HG03045 (cell line): ENCODE data around the gene CRELD2.

ENCODE experiments used
- ATAC-seq: cut with Tn5 transposase; IDR thresholded peaks from one replicate; pipeline ENCODE4 v1.9.1; 2021; ENCODE audit warnings: mild to moderate bottlenecking, moderate library complexity; ENCODE audit not compliant: unreplicated experiment

The CRELD2 gene

DNA sequence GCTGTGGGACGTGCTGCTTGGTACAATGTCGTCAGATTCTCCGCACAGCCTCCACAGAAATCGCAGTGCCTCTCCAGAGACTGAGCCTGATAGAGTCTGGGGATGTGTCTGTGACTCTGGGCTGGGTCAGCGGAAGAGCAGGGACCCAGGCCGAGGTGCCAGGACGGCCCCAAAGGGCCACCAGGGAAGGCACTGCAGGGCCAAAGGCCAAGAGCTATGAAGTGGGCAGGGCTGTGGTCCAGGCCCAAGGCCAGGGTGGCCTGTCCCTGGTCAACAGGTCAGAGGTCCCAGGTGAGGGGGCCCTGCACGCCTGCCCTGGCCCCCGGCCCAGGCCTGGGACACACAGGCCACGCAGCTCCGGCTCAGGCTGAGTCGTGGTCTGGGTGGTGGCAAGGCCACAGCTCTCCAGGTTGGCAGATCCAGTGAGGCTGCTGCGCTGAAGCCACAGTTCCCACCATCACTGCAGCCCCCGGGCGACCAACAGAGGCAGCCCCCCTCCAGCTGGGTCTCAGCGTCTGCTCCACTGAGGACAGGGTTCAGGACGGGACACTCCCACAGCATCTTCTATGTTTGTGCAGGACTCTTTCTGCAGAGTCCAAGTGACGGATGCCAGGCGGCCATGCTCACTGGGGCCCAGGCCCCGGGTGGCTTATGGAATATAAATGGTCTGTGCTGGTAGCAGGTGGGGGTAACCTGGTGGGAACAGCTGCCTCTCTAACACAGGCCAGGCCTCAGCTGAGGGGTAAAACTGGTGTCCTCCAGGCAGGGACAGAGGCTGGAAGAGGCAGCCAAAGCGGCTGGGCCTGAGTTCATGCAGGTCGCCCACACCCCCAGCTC lies 37.4 kb downstream of the CRELD2 start:
- no peak for ATAC-seq

DNA sequence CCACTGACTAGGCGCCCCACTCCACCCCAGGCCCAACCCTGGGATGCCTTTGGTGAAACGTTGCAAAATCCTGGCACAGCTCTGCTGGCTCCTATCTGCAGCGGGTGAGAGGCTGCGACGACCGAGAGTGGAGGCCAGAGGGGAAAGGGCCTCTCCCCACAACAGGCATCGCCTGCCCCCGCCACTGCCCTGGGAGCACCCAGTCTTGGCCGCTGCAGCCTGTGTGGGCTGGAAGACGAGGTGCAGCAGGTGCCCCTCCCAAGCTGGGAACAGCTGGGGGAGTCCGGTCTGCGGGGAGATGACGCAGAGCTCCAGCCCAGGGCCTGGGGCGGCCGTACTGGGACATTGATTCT lies 38.0 kb downstream of the CRELD2 start:
- no peak for ATAC-seq

DNA sequence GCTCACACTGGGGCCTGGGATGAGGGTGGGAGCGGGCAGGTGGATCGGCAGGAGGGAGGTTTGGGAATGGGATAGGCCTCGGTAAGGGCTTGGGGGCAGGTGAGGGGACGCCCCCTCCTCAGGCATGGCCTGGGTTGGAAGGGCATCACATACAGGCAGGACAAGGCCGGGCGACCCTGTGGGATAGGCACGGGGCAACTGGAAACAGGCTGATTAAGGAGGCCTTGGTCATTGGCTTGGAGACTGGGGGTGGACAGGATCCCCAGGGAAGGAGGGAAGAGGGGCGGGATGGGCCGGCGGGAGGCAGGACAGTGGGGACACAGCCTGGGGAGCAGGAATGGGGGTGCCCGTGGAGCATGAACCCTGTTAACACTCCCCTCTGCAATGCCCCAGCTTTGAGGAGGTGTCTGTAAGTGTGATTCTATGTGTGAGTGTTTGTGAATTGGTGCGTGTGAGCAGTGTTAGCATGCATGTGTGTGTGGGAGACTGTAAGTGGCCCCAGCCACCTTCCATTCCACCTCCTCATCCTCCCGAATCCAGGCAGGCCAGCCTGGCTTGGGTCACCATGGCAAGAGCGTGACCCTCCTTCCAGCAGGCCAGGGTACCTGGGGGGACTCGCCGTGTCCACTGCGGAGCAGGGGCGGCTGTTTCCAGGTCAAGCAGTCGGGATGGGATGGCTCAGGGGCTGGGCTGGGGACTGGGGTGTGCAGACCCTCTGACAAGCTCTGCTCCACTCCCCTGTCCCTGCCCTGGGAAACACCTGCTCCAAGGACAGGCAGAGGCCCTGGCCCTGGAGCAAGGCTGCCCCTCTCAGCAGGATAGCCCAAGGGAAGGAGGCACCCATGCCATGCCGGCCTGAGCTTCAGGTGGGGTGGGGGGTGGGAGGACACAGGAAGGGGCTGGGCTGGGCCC lies 38.7 kb downstream of the CRELD2 start:
- ATAC-seq = no peak

DNA sequence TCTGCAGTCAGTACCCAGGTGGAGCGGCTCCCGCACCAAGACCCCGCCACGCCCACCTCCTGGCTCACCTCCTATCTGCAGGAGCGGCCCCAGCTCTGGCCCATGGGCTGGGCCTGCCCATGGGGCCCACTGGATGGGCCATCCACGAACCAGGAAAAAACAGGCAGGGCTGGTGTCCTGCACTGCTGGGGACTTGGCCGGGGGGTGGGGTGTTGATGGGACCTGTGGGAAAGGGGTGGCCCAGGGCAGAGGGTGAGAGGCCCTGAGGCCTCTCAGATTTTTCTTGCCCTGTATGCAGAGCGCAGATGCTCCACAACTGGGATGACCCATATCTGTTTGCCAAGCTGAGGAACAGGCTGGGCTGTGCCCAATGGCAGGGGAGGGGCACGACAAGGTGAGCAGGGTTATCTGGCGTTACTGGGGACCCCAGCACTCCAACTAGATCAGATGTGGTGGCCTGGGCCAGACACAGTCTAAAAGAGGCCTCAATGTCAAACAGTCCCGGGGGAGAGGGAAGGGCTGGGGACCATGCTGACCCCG lies 39.5 kb downstream of the CRELD2 start:
- ATAC-seq = no peak

DNA sequence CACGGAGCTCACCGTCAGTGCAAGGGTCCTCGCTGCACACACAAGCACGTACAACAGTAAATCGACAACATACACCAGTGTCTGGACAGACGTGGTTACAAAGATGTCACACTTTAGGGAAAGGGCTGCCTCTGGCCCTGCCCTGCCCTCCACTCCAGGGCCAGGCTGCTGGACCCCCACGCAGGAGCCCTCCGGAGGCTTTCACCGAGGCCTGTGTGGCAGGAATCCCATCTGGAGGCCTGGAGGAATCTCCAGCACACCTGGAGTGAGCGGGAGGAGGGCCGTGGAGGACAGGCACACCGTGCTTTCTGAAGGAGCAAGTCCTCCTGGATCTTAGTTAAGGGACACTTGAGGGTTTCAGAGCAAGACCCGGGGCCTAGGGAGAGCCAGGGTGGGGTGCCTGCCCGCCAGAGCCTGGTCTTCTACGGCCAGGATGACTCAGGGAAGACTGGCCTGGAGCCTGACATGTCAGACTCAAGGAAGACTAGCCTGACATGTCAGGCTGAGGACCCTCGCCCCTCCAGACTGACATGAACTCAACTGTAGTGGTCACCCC lies 40.0 kb downstream of the CRELD2 start:
- no peak for ATAC-seq

DNA sequence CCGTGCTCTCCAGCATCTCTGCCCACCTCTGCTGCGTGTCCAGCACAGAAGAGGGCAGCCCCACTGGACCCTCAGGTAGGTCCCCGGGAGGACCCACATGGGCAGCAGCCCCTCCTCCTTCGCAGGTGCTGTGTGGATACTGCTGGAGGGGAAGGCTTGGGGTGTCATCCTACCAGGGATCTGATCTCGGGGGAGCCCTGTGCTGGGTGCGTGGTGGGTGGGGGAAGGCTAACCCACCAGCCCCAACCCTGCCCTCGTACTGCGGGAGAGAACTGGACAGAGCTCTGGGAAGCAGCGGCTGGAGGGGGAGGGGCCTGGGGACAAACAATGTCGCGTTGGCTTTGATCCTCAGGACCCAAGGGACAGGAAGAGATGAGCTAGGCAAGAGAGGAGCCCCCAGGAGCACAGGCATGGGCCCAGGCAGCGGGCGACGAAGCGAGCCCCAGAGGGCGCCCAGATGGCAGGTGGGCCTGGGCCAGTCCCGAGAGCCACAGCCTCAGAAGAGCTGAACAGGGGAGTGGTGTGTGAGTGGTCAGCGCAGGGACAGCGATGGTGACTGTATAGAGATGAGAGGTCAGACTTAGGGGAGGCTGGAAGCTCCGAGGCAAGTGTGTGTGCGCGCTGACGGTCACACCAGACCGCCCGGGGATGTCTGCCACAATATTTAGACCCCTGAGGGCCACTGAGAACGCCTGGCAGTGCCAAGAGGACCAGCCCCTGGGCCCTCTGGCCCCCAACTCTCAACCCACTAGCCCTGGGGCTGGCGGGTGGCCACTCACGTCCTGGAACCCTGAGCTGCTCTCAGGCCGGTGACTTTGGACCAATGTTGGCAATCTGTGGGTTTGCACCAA lies 40.7 kb downstream of the CRELD2 start:
- no peak for ATAC-seq

DNA sequence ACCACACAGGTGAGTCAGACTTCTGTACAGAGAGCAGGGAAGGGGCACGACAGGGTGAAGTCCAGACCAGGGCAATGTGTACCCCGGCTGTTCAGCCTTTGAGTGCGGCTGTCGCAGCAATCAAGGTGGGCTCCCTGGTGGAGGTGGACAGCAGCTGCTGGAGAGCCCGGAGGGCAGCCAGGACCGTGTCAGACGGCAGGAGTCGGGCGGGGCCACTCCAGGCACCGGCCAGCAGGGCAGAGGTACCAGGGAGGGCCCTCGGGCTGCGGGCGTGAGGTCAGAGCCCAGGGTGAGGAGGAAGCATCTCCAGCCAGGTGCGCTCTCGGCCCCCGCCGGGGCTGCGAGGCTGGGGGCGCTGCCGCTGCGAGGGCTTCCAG lies 41.3 kb downstream of the CRELD2 start:
- ATAC-seq = peak; percentile 9

DNA sequence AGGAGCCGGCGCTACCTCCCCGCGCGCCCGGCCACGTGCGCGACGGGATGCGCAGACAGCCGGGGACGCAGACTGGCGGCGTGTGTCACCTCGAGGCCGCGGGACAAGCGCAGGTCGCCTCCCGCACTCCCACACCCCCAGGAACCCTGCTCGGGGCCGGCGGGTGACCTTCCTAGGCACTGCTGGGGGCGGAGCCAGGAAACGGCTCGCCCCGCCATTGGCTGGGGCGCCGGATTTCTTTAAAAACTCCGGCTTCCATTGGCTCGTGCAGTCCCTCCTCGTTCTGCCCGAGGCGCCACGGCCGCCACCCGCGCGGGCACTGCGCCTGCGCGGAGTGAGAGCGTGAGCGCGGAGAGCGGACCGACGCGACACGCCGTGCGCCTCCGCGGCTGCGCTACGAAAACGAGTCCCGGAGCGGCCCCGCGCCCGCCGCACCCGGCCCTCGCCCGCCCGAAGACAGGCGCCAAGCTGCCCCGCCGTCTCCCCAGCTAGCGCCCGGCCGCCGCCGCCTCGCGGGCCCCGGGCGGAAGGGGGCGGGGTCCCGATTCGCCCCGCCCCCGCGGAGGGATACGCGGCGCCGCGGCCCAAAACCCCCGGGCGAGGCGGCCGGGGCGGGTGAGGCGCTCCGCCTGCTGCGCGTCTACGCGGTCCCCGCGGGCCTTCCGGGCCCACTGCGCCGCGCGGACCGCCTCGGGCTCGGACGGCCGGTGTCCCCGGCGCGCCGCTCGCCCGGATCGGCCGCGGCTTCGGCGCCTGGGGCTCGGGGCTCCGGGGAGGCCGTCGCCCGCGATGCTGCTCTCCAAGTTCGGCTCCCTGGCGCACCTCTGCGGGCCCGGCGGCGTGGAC lies 41.9 kb downstream of the CRELD2 start, which contains the start of gene PIM3:
TSS of gene PIM3 (plus strand) at position 614 of the 846 bp plus-strand sequence. CDS start at position 790, 176 bp downstream.
- peak; percentile 63 for ATAC-seq

DNA sequence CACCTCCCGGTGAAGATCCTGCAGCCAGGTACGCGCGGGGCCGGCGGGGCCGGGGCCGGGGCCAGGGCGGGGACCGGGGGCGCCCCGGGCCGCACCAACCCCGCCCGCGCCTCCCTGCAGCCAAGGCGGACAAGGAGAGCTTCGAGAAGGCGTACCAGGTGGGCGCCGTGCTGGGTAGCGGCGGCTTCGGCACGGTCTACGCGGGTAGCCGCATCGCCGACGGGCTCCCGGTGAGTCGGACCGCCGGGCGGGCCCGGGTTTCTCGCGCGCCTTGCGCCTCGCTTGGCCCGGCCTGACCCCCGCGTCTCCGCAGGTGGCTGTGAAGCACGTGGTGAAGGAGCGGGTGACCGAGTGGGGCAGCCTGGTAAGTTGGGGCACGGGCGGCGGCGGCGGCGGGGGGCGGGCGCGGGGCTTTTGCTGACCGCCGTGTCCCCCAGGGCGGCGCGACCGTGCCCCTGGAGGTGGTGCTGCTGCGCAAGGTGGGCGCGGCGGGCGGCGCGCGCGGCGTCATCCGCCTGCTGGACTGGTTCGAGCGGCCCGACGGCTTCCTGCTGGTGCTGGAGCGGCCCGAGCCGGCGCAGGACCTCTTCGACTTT lies 42.7 kb downstream of the CRELD2 start:
- ATAC-seq = no peak

DNA sequence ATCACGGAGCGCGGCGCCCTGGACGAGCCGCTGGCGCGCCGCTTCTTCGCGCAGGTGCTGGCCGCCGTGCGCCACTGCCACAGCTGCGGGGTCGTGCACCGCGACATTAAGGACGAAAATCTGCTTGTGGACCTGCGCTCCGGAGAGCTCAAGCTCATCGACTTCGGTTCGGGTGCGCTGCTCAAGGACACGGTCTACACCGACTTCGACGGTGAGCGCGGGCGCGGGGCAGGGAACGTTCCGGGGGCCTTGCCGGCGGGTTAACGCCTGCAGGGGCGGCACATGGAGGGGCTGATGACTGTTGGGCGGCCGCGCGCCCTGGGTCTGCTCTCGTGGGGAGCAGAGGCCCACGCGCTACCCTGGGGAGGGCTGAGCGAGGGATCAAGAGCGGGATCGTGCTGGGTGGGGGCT lies 43.2 kb downstream of the CRELD2 start:
- no peak for ATAC-seq

DNA sequence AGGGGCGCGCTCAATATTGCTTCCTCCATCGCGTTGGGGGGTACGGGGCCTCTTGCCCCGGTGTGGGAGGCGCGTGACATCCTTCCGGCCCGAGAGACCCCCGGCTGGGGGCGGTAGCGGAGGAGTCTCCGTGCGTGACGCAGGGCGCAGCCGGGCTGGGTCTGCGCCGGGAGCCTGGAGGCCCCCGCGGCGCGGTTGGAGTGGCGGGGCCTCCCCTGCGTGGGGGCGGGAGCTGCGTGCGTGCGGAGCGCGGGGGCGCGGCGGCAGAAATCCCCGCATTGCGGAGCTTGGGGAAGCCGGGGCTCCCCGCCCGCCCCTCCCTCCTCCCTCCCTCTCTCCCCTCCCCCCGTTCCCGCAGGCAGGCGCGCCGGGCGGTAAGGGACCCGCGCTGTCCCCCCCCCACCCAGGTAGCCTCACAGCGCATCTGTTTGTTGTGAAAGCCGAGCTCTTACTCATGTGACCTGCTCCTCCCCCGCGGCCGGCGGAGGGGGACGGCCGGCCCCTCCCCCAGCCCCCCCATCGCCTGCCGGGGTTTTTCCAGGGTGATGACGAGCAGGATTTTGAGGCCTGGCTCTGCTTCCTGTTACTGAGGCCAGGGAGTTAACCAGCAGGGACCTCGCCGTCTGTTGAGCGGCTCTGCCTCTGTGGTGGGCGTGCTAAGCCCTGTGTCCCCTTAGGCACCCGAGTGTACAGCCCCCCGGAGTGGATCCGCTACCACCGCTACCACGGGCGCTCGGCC lies 43.7 kb downstream of the CRELD2 start:
- no peak for ATAC-seq

DNA sequence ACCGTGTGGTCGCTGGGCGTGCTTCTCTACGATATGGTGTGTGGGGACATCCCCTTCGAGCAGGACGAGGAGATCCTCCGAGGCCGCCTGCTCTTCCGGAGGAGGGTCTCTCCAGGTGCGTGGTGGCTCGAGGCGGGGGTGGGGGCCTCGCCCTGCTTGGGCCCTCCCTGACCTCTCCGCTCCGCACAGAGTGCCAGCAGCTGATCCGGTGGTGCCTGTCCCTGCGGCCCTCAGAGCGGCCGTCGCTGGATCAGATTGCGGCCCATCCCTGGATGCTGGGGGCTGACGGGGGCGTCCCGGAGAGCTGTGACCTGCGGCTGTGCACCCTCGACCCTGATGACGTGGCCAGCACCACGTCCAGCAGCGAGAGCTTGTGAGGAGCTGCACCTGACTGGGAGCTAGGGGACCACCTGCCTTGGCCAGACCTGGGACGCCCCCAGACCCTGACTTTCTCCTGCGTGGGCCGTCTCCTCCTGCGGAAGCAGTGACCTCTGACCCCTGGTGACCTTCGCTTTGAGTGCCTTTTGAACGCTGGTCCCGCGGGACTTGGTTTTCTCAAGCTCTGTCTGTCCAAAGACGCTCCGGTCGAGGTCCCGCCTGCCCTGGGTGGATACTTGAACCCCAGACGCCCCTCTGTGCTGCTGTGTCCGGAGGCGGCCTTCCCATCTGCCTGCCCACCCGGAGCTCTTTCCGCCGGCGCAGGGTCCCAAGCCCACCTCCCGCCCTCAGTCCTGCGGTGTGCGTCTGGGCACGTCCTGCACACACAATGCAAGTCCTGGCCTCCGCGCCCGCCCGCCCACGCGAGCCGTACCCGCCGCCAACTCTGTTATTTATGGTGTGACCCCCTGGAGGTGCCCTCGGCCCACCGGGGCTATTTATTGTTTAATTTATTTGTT lies 44.6 kb downstream of the CRELD2 start:
- no peak for ATAC-seq

DNA sequence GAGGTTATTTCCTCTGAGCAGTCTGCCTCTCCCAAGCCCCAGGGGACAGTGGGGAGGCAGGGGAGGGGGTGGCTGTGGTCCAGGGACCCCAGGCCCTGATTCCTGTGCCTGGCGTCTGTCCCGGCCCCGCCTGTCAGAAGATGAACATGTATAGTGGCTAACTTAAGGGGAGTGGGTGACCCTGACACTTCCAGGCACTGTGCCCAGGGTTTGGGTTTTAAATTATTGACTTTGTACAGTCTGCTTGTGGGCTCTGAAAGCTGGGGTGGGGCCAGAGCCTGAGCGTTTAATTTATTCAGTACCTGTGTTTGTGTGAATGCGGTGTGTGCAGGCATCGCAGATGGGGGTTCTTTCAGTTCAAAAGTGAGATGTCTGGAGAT lies 45.2 kb downstream of the CRELD2 start:
- ATAC-seq = no peak

DNA sequence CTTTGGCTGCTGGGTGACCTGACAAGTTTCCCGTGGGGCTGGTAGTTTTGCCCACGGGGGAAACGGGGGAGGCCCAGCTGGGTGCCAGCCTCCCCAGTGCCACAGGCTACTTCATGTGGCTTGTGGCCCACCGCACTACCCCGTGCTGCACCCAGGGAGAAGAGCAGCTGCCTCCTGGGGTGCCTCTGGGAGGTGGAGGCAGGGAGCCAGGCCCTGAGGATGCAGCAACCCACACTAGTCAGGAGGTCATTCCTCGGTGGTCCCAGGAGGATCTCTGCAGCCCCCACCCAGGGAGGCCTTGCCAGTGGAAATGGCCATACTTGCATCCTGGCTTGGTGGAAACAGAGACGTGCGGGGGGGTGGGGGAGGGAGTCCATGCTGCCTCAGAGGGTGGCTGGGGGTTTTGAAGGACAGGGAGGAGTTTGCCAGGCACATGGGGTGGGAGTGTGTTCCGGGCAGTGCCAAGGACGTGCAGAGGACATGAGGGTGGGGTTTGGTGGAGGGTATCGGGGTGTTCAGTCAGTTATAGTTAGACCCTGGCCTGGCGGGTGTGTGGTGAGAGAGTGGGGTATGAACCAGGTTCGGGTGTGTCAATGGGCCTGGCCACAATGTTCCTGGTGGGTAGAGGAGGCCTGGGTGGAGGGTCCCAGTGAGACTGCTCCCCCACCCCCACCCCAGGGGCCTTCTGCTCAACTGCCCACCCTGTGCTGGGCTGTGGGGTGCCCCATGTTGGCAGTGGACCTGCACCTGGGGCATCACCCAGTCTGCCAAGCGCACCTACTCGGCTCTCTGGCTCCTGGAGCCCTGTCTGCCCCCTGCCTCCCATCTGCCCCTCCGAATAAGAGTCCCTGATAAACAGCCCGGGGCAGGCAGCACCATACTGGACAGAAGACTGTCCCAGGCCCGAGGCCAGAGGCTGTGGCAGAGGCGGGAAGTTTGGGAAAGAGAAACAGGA lies 46.0 kb downstream of the CRELD2 start:
- no peak for ATAC-seq

DNA sequence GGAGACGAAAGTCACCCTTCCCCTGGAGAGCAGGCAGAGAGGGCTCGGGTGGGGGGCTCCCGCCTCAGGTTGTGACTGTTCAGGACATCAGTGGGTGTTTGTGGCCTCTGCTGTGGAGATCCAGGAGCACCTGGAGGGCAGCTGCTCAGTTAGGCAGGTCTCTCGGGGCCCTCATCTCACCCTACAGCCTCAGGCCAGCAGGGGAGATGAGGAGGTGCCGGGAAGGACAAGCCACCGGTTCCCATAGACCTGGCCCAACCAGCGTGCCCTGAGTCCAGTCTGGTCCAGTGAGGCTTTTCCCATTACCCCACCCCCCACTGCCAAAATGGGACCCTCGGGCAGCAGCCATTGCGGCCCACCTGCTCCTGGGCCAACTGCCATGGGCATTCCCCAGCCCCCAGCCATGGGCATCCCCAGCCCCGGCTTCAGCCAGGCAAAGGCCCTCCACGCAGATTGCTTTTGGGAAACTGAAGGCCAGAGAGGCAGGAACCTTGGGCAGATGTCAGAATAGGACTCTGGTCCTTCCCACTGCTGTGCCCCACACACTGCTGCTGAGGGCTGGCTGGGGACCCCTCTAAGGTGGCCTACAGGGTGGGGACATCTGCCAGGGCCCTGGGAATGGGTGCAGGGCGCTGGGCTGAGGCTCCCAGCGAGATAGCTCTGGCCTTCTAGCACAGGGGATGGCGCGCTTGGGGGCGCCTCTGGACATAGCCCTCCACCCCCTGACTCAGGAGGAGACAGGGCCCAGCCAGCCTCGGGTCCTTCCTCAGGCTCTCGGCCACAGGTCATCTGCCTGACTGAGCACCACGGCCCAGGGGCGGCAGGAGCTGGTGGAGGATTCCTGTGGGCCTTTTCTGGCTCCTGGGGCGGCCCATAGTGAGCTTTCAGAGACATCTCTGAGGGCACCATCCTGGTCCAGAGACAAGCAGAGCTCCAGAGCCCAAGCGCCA lies 46.9 kb downstream of the CRELD2 start:
- no peak for ATAC-seq
